ENCODE results near the gene WRNIP1. TPM values are rescaled to one million over a fixed set of nuclear protein-coding genes. Genes with fewer than 3 reads are reported as not detected.

Gene WRNIP1
- total RNA-seq, 1 experiment from 2014 or later: 38.1 TPM

DNA sequence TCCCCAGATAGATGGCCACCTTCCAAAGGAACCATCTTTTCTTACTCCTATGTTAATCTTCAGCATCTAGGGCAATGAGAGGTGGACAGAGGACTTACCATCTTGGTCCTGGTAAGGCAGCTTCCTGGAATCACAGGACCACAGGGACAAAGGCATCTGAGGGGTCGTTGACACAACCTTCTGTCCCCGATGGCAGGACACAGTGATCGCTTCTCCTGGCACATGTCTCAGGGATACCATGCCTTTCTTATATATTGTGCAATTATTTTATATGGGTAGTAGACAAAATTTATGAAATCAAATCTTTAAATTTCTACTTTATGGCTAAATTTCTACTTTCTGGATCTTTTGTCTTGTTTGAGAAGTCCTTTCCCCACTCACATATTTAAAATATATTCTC, 56.4 kb downstream of the WRNIP1 start:
- no peaks in the 10 kb centered on the region; the same call in 1 of the 2 replicates for H3K27me3 Mint-ChIP-seq (ENCODE audit: low read depth)
- H3K27ac Mint-ChIP-seq: no peak overlapping the region

More for the DNA sequence above, 56.4 kb downstream of the WRNIP1 start:
- Histone ChIP-seq H4K8ac (replicated peaks; ENCODE audit: insufficient read length, low read depth, low read length) (no peak overlapping the region), H3K4me1 (ENCODE audit: insufficient read depth, low read length) (no peaks in the 10 kb centered on the region), H4K5ac (ENCODE audit: insufficient read length, low read depth, low read length) (no peak overlapping the region), H3K23me2 (ENCODE audit: insufficient read length, low read depth, low read length, poor library complexity, severe bottlenecking) (no peaks in the 10 kb centered on the region), H3K79me2 (ENCODE audit: insufficient read depth, low read length) (no peaks in the 10 kb centered on the region), H3K14ac (ENCODE audit: insufficient read depth, low read length) (no peak overlapping the region), H2BK20ac (ENCODE audit: low read depth, low read length, poor library complexity, severe bottlenecking) (no peak overlapping the region), H3K23ac (ENCODE audit: insufficient read length, low read depth, low read length) (no peak overlapping the region), H3K56ac (ENCODE audit: insufficient read length, low read depth, low read length) (no peak overlapping the region), H3K4me2 (ENCODE audit: insufficient read depth, insufficient read length, low read length) (no peak overlapping the region), H4K20me1 (ENCODE audit: control insufficient read depth, insufficient read depth, insufficient read length) (no peaks in the 10 kb centered on the region), H3K9me3 (ENCODE audit: control insufficient read depth, low read depth, low read length) (no peaks in the 10 kb centered on the region), H3T11ph (ENCODE audit: low read length) (no peak overlapping the region), H2AFZ (ENCODE audit: low read length) (no peak overlapping the region), H3K18ac (ENCODE audit: insufficient read length, low read depth, low read length) (no peak overlapping the region), H2BK15ac (ENCODE audit: low read depth, low read length) (no peak overlapping the region), H3K79me1 (ENCODE audit: insufficient read depth, low read depth, low read length, poor library complexity, severe bottlenecking) (no peaks in the 10 kb centered on the region), H3K4ac (ENCODE audit: low read depth, low read length) (no peak overlapping the region), H2AK5ac (ENCODE audit: insufficient read length, low read length) (no peak overlapping the region), H3K27ac (ENCODE audit: insufficient read length, low read depth, low read length) (no peak overlapping the region), H3K27me3 (ENCODE audit: insufficient read depth, low read length) (no peaks in the 10 kb centered on the region), H3K9ac (ENCODE audit: extremely low read depth, insufficient read length, low read length) (no peak overlapping the region), H4K91ac (ENCODE audit: insufficient read length, low read depth, low read length) (no peak overlapping the region), H2BK5ac (ENCODE audit: insufficient read length, low read length) (no peak overlapping the region), H2BK120ac (ENCODE audit: low read depth, low read length, poor library complexity, severe bottlenecking) (no peak overlapping the region), H2BK12ac (ENCODE audit: insufficient read length, low read depth, low read length) (no peak overlapping the region)
- TF ChIP-seq, protein P1, sequence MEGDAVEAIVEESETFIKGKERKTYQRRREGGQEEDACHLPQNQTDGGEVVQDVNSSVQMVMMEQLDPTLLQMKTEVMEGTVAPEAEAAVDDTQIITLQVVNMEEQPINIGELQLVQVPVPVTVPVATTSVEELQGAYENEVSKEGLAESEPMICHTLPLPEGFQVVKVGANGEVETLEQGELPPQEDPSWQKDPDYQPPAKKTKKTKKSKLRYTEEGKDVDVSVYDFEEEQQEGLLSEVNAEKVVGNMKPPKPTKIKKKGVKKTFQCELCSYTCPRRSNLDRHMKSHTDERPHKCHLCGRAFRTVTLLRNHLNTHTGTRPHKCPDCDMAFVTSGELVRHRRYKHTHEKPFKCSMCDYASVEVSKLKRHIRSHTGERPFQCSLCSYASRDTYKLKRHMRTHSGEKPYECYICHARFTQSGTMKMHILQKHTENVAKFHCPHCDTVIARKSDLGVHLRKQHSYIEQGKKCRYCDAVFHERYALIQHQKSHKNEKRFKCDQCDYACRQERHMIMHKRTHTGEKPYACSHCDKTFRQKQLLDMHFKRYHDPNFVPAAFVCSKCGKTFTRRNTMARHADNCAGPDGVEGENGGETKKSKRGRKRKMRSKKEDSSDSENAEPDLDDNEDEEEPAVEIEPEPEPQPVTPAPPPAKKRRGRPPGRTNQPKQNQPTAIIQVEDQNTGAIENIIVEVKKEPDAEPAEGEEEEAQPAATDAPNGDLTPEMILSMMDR (conservative IDR thresholded peaks at IDR 0.05): no peak
- peaks cover 0 to 4% (median 0%) of the 10 kb centered on the region in 3 experiments; a peak in 2 of 7 replicates for H3K36me3 Mint-ChIP-seq (ENCODE audit: insufficient read depth in 1 of 3, low read depth in 3 of 3)
- no peak overlapping the region for H3K4me3 Mint-ChIP-seq
- DNase-seq: no peak
- WGBS (ENCODE audit: extremely low coverage, insufficient read length, low lambda C conversion rate): no CpG with 5 or more reads among the region's 3 CpGs
- H3K4me1 Mint-ChIP-seq: no peaks in the 10 kb centered on the region
- peaks cover 4% of the 10 kb centered on the region in 2 experiments; a peak in 4 of 5 replicates for H3K9me3 Mint-ChIP-seq
